ENCODE results near the gene SLC10A4. TPM values are rescaled to one million over a fixed set of nuclear protein-coding genes. Genes with fewer than 3 reads are reported as not detected.

Gene SLC10A4
- total RNA-seq, 1 donor from 2014 or later = 0.99 TPM

Other genes with a start within 250 kb of the SLC10A4 start
- gene TEC, start 213.5 kb upstream of the SLC10A4 start, total RNA-seq (ENCODE audit: low replicate concordance) = 1.8 and 3.8 TPM in 2 replicates
- 55.8 and 68.5 TPM in 2 replicates for gene SLAIN2, start 141.8 kb upstream of the SLC10A4 start, total RNA-seq (ENCODE audit: low replicate concordance)
- gene ZAR1, start 6.9 kb downstream of the SLC10A4 start, total RNA-seq (ENCODE audit: low replicate concordance) = 0.57 TPM in 1 of 2 replicates, not detected in the other